H1 (cell line): ENCODE data around the gene SMARCA2. TPM values are rescaled to one million over a fixed set of nuclear protein-coding genes. Genes with fewer than 3 reads are reported as not detected.

Experiments
- CTCF ChIA-PET: fragments of 300-600 bp; sonication (Branson Sonifier 250); formaldehyde crosslinking; loops from one replicate; lab custom pipeline; 2021; ENCODE audit not compliant: partially characterized antibody; lab: Charles Lee
- POLR2A ChIA-PET: fragments of 300-600 bp; sonication (Branson Sonifier 250); formaldehyde crosslinking; loops from one replicate; lab custom pipeline; 2021; ENCODE audit warnings: inconsistent platforms; ENCODE audit not compliant: partially characterized antibody; lab: Charles Lee
- DNase-seq, 2 experiments: peaks; one replicate each; pipeline versions ENCODE4 v3.0.0 to v3.0.0-alpha.2; 2010 to 2022; ENCODE audit warnings: low spot score in 2 of 2, low read depth in 1 of 2, mixed read lengths in 1 of 2
- FAIRE-seq: peaks from 2 replicates; lab custom pipeline; 2011; peaks lifted over from hg19 to GRCh38; lab: Jason Lieb, UNC
- H2AFZ ChIP-seq: 2 replicates; pipeline ENCODE4 v1.8.1; 2012; ENCODE audit warnings: low read length, inconsistent platforms
- H2AK5ac ChIP-seq: 2 replicates; pipeline ENCODE4 v1.6.1; 2013; ENCODE audit warnings: low read depth, low read length
- H2BK120ac ChIP-seq: replicated peaks from 2 replicates; pipeline ENCODE3; 2013; ENCODE audit warnings: low read depth, low read length, inconsistent platforms
- H2BK12ac ChIP-seq: 2 replicates; pipeline ENCODE4 v1.6.1; 2013; ENCODE audit warnings: low read depth, low read length
- H2BK15ac ChIP-seq: 2 replicates; pipeline ENCODE4 v1.6.1; 2013; ENCODE audit warnings: low read length
- H2BK20ac ChIP-seq: 2 replicates; pipeline ENCODE4 v1.6.1; 2013; ENCODE audit warnings: low read length
- H2BK5ac ChIP-seq: 2 replicates; pipeline ENCODE4 v1.6.1; 2013; ENCODE audit warnings: low read depth, low read length
- H3K14ac ChIP-seq: 2 replicates; pipeline ENCODE4 v1.6.1; 2013; ENCODE audit warnings: inconsistent platforms; ENCODE audit not compliant: insufficient read length
- H3K18ac ChIP-seq: 2 replicates; pipeline ENCODE4 v1.6.1; 2013; ENCODE audit warnings: low read length; ENCODE audit errors: extremely low read depth
- H3K23ac ChIP-seq: 2 replicates; pipeline ENCODE4 v1.6.1; 2013; ENCODE audit warnings: inconsistent platforms; ENCODE audit not compliant: insufficient read length
- H3K23me2 ChIP-seq: 2 replicates; pipeline ENCODE4 v1.6.1; 2013; ENCODE audit warnings: low read depth, low read length
- H3K27ac ChIP-seq: 2 replicates; pipeline ENCODE4 v1.6.1; 2011; ENCODE audit warnings: low read depth, low read length, inconsistent platforms
- H3K27me3 ChIP-seq, 4 experiments: replicated peaks in 1 of 4; 1 replicate in 1 of 4; 2 replicates in 3 of 4; pipeline versions ENCODE4 v1.6.1 to v1.8.1; 2011 to 2013; ENCODE audit warnings: low read length in 3 of 4, mild to moderate bottlenecking in 3 of 4, inconsistent platforms in 2 of 4, mixed read lengths in 2 of 4, moderate library complexity in 1 of 4; ENCODE audit not compliant: control insufficient read depth in 3 of 4, insufficient read depth in 3 of 4; ENCODE audit errors: extremely low read depth in 1 of 4
- H3K36me3 ChIP-seq, 4 experiments: 2 replicates each; pipeline versions ENCODE4 v1.6.1 to v1.8.1; 2011 to 2013; ENCODE audit warnings: mild to moderate bottlenecking in 4 of 4, low read length in 3 of 4, moderate library complexity in 2 of 4, control low read depth in 1 of 4, inconsistent platforms in 1 of 4; ENCODE audit not compliant: insufficient read depth in 4 of 4, control insufficient read depth in 2 of 4
- H3K4ac ChIP-seq: replicated peaks from 2 replicates; pipeline ENCODE3; 2013; ENCODE audit warnings: low read length, low read depth, mixed read lengths, inconsistent platforms; ENCODE audit not compliant: insufficient read length
- H3K4me1 ChIP-seq, 4 experiments: replicated peaks in 1 of 4; 1 replicate in 1 of 4; 2 replicates in 3 of 4; pipeline versions ENCODE4 v1.6.1 to v1.8.1; 2011 to 2013; ENCODE audit warnings: low read length in 3 of 4, inconsistent platforms in 2 of 4, mixed read lengths in 1 of 4; ENCODE audit not compliant: insufficient read depth in 4 of 4, control insufficient read depth in 3 of 4
- H3K4me2 ChIP-seq, 2 experiments: 2 replicates each; pipeline versions ENCODE4 v1.6.1 to v1.8.1; 2011 to 2013; ENCODE audit warnings: low read depth in 2 of 2, low read length in 2 of 2, control low read depth in 1 of 2, inconsistent platforms in 1 of 2, mild to moderate bottlenecking in 1 of 2; ENCODE audit not compliant: insufficient read depth in 1 of 2
- H3K4me3 ChIP-seq, 4 experiments: fragments of 200-600, 300-600 bp in 1 of 4; sonication (generic), shearing (Covaris generic), sonication (Bioruptor Twin) in 1 of 4; 2 replicates each; pipeline versions ENCODE4 v1.5.1 to v1.8.1; 2011 to 2016; ENCODE audit warnings: low read length in 4 of 4, low read depth in 3 of 4, control low read depth in 2 of 4, inconsistent platforms in 2 of 4, mild to moderate bottlenecking in 2 of 4, mixed read lengths in 1 of 4, moderate library complexity in 1 of 4; ENCODE audit not compliant: insufficient read depth in 2 of 4; ENCODE audit errors: extremely low read depth in 1 of 4
- H3K56ac ChIP-seq: replicated peaks from 2 replicates; pipeline ENCODE3; 2013; ENCODE audit warnings: low read depth, mild to moderate bottlenecking, mixed read lengths, low read length, inconsistent platforms; ENCODE audit not compliant: insufficient read length
- H3K79me1 ChIP-seq: 2 replicates; pipeline ENCODE4 v1.6.1; 2013; ENCODE audit warnings: low read depth, low read length, control low read depth
- H3K79me2 ChIP-seq, 2 experiments: 2 replicates each; pipeline versions ENCODE4 v1.6.1 to v1.8.1; 2012 to 2013; ENCODE audit warnings: low read length in 2 of 2, mild to moderate bottlenecking in 2 of 2, inconsistent platforms in 1 of 2; ENCODE audit not compliant: insufficient read depth in 2 of 2, control insufficient read depth in 1 of 2
- H3K9ac ChIP-seq, 4 experiments: replicated peaks in 1 of 4; 1 replicate in 1 of 4; 2 replicates in 3 of 4; pipeline versions ENCODE4 v1.6.1 to v1.8.1; 2011 to 2013; ENCODE audit warnings: low read depth in 3 of 4, low read length in 3 of 4, control low read depth in 2 of 4, mild to moderate bottlenecking in 2 of 4, moderate library complexity in 2 of 4, inconsistent platforms in 1 of 4; ENCODE audit errors: extremely low read depth in 1 of 4
- H3K9me3 ChIP-seq, 2 experiments: 2 replicates each; pipeline versions ENCODE4 v1.6.1 to v1.8.1; 2012 to 2013; ENCODE audit warnings: mild to moderate bottlenecking in 2 of 2, moderate library complexity in 2 of 2, control low read depth in 1 of 2, inconsistent platforms in 1 of 2, low read depth in 1 of 2, low read length in 1 of 2, mixed read lengths in 1 of 2; ENCODE audit not compliant: insufficient read depth in 2 of 2
- H4K20me1 ChIP-seq, 2 experiments: replicated peaks in 1 of 2; 2 replicates each; pipeline versions ENCODE3 to v1.8.1; 2011 to 2013; ENCODE audit warnings: inconsistent platforms in 2 of 2, low read length in 2 of 2, mild to moderate bottlenecking in 1 of 2; ENCODE audit not compliant: insufficient read depth in 2 of 2, control insufficient read depth in 1 of 2
- H4K5ac ChIP-seq: 2 replicates; pipeline ENCODE4 v1.6.1; 2013; ENCODE audit warnings: low read length, low read depth, mixed read lengths, inconsistent platforms; ENCODE audit not compliant: insufficient read length
- H4K8ac ChIP-seq: 2 replicates; pipeline ENCODE4 v1.8.0; 2013; ENCODE audit warnings: mild to moderate bottlenecking, moderate library complexity, low read length, inconsistent platforms; ENCODE audit not compliant: insufficient read depth; ENCODE audit errors: extremely low read depth
- H4K91ac ChIP-seq: replicated peaks from 2 replicates; pipeline ENCODE3; 2013; ENCODE audit warnings: low read length, mixed read lengths, inconsistent platforms; ENCODE audit not compliant: insufficient read length
- ASH2L ChIP-seq: fragments of 200-600, 300-600 bp; sonication (generic); IDR thresholded peaks from one replicate; pipeline ENCODE4 v1.7.1; 2017; ENCODE audit warnings: low read length
- WGBS, 2 experiments: shearing (Covaris generic) in 1 of 2; methylation state at CpG; one replicate each; pipeline versions ENCODE4 v1.1.6 to v1.1.7; 2013 to 2015; ENCODE audit warnings: low lambda C conversion rate in 2 of 2, mixed read lengths in 2 of 2, inconsistent platforms in 1 of 2, low coverage in 1 of 2, missing lambda C conversion rate in 1 of 2; ENCODE audit not compliant: insufficient replicate concordance in 2 of 2, insufficient coverage in 1 of 2, insufficient read length in 1 of 2; ENCODE audit errors: extremely low coverage in 1 of 2, missing lambda C conversion rate in 1 of 2; 5-methylcytosine and 5-hydroxymethylcytosine counted together
- polyA plus RNA-seq, 7 experiments: library from polyadenylated mRNA; depleted of rRNA in 3 of 7; stranded (reverse) in 5 of 7; unstranded in 2 of 7; fragments of >200 nt in 5 of 7; fragments of 200-250 nt in 2 of 7; gene quantifications; 1 replicate in 5 of 7; 2 replicates in 1 of 7; 4 replicates in 1 of 7; pipeline versions ENCODE4 v1.2.1 to v1.2.3, GENCODE V29; 2011 to 2013; ENCODE audit warnings: missing spikeins in 2 of 7, mixed read lengths in 2 of 7
- total RNA-seq: library from RNA; stranded (reverse); fragmentation: NEBNext Ultra II Directional; extraction: Animal tissue kit (Norgen Biotek cat#: 25700); gene quantifications from 2 replicates; pipeline ENCODE4 v1.2.1, GENCODE V29; 2021

Gene SMARCA2
- total and polyA plus RNA-seq, 2 of the 8 experiments (the other 6 are each of a cell fraction or from before 2014, with no cell fraction given): 6.3 to 21.7 TPM

- H3K79me2 ChIP-seq: no peaks in the 10 kb centered on the region
- CTCF ChIA-PET: interaction anchor here (0.7 to 4.1 kb wide), 2 partner anchors 9 to 14 kb away, joined by 3 to 29 read pairs; no protein-coding TSS in a partner anchor
- H3K18ac ChIP-seq: no peak overlapping the region
- no peak overlapping the region for H2BK120ac ChIP-seq
- H3K4me3 ChIP-seq: no peak overlapping the region
- no peak overlapping the region; the same call in 1 of the 2 replicates for H2BK12ac ChIP-seq
- H4K8ac ChIP-seq: no peak overlapping the region
- H3K56ac ChIP-seq: no peak overlapping the region
- H3K27me3 ChIP-seq: no peaks in the 10 kb centered on the region
- POLR2A ChIA-PET: no interaction called here
- no peak overlapping the region for H2BK20ac ChIP-seq
- no peak overlapping the region for H2BK15ac ChIP-seq
- FAIRE-seq (no peak), DNase-seq (no peak)
- H4K20me1 ChIP-seq: no peaks in the 10 kb centered on the region
- TF ChIP-seq ASH2L: no peak
- H3K23ac ChIP-seq: no peak overlapping the region
- no peak overlapping the region for H2BK5ac ChIP-seq
- H3K14ac ChIP-seq: no peak overlapping the region
- no peak overlapping the region for H3K4ac ChIP-seq
- no peak overlapping the region for H4K91ac ChIP-seq
- H3K9ac ChIP-seq: no peak overlapping the region
- H3K9me3 ChIP-seq: no peaks in the 10 kb centered on the region
- 100% methylated on average over 1 of the region's 1 CpG; no CpG with 5 or more reads in 1 of the 2 experiments for WGBS, 2 experiments
- H4K5ac ChIP-seq: no peak overlapping the region
- H2AFZ ChIP-seq: no peak overlapping the region
- no peak overlapping the region for H3K4me2 ChIP-seq
- H3K4me1 ChIP-seq: peaks cover 0 to 4% (median 2%) of the 10 kb centered on the region in 4 experiments; a peak in 4 of 7 replicates
- no peaks in the 10 kb centered on the region for H3K23me2 ChIP-seq
- no peaks in the 10 kb centered on the region for H3K79me1 ChIP-seq
- H3K36me3 ChIP-seq: no peaks in the 10 kb centered on the region
- no peak overlapping the region for H3K27ac ChIP-seq
- no peak overlapping the region for H2AK5ac ChIP-seq
Measured at GRCh38 chr9:2173170-2173569, 158.0 kb downstream of the SMARCA2 start.
